SHP77 treated with DMSO at 0.1 percent for 48 hours (cell line): ENCODE results near the gene ZBTB42.

Experiments used
- DNase-seq: peaks from one replicate; lab custom pipeline; 2025; lab: John Stamatoyannopoulos, UW

ZBTB42 gene

DNA sequence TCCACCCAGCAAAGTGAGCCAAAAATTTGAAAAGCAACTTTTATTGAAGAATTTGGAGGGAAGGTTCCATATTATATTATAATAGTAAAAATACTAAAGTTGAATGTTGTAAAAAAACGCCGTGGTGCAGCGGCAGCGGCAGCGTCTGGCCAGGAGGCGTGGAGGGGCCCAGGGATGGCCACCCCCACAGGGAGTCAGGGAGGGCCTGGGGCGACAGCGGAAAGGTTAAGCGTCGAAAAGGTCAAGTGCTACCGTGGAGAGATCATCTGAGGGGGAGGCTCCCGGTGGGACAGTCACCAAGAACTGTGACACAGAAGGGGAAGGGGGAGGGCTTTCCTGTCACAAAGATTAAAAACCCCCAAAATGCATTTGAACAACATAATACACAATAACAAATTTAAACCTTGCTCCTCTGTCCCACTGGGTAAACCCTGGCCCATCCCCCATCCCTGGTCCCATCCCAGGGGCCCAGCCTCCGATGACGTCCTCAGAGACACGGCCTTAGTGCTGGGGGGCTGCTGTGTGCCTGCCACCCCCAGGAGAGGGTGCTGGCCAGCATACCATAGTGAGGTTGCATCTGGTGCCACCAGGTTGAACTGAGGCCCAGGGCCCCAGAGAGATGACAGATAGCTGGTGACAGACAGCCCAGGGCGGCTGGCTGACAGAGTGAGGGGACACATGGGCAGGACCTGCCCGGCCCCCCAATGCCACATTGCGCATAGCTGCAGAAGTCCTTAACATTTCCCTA is 31.4 kb upstream of the ZBTB42 start:
- DNase-seq = no peak

DNA sequence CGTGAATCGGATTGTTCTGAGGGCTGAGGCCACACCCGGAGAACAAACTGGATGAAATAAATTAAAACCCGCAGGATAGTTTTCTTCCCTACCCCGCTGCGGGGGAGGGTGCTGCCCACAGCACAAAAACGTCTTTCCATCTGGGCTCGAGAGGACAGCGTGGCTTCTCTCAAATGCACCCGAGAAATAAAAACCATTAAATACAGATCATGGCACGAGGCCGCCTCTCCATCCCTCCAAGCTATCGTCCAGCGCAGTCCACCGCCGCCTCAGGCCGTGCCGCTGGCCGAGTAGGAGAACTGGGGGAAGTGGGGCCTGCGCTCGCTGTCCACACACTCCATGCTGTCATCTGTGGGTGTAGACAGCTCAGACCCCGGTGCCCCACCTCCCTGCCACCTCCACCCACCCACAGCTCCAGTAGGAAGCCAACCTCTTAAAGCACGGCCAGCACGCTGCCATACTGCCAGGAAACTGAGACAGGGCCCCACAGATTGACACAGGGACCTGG is 30.8 kb upstream of the ZBTB42 start:
- no peak for DNase-seq

DNA sequence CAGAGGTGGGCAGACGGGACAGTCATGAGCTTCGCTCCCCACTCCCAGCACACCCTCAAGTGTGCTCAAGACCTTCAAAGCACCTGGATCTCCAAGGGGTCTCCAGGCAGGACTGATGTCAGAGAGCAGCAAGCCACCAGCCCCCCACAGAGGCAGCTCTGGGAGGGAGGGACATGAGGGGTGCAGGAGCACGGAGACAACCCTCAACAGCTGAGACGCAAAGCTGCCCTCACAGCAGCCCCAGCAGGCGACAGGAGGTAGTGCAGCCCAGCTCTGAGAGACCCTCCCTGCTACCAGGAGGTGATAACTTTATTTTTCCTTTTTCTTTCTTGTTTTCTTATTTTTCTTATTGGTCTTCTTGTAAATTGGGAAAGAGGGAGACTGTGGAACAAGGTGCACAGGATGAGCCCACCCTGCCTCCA is 30.0 kb upstream of the ZBTB42 start:
- DNase-seq = no peak

DNA sequence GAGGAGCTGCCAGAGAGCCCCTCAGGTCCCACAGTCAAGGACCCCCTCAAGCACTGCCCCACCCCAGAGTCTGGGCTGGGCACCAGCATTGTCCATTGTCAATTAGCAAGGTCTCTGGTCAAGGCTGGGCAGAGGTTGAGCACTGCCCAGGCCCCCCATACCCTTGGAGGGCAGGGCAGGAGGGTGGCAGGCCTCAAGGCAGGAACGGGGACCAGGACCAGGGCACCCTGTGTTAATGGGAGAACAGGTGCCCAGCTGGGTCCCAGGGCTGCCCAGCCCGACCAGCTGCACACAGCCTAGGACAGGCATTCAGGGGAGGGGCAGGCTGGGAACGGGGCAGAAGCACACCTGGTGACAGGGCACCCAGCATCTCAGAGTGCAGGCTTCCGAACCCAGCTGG is 29.5 kb upstream of the ZBTB42 start:
- DNase-seq = no peak

- no peak for DNase-seq
Measured at GRCh38 chr14:104771918-104772706, 28.8 kb upstream of the ZBTB42 start.

- DNase-seq = no peak
Measured at GRCh38 chr14:104772707-104773504, 28.0 kb upstream of the ZBTB42 start.

DNA sequence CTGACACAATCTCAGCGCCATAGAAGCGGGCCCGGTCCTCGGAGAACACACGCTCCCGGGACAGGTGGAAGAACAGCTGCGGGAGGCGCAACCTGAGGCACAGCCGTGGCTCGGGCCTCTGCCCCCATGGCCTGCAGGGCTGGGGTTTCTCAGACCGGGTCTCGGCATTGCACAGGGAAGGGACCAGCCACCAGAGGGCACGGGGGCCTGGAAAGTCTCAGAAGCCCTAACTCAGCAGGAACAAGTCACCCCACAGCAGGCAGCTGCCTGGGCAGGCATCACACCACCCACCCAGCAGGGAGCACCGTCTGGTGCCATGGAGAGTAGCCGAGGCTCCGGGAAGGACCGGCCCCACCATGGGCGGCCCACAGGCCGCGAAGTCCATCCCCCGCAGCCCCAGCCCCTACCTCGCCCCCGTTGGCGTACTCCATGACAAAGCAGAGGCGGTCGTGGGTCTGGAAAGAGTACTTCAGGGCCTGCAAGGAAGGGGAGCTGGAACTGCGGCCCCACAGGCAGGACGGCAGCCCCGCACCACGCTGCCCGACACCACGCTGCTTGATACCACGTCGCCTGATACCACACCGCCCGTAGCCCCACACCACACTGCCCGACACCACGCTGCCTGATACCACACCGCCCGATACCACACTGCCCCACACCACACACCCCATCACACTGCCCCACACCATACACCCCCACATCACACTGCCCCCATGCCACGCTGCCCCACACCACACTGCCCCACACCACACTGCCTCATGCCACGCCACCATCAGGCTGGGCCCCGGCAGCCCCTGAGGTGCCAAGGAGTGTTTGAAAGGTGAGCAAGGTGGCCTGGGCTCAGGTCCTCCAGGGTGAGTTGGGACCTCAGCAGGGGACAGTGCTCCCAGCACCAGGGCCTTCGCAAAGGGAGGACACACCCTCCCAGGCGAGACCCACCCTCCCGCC is 27.1 kb upstream of the ZBTB42 start:
- no peak for DNase-seq

DNA sequence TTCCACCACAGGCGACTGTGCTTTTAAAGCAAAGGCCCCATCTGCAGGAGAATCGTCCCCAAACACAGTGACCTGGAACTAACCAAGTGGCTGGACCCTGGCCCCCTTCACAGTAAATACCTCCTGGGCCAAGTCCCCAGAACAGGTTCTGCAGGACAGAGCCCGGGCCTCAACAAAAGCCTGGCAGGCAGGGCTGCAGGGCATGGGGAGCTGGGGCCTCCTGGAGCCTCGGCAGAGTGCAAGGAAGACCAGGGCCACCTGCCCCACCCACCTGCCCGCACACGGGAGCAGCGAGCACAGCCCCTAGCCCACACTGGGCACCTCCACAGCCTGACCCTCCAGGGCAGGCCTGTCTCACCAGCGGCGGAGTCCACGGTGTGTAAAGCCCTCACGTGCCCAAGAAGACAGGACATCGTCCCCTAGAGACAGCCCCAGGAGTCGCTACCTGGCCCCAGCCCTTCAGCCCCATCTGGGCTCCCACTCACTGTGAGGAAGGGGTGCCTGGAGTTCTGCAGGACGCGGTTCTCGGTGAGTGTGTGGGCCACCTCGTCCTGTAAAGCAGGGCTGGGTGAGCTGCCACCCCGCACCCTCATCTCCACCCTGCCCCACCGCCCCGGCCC is 26.3 kb upstream of the ZBTB42 start:
- no peak for DNase-seq

GRCh38 chr14:104775073-104775489 is 25.8 kb upstream of the ZBTB42 start:
- no peak for DNase-seq

DNA sequence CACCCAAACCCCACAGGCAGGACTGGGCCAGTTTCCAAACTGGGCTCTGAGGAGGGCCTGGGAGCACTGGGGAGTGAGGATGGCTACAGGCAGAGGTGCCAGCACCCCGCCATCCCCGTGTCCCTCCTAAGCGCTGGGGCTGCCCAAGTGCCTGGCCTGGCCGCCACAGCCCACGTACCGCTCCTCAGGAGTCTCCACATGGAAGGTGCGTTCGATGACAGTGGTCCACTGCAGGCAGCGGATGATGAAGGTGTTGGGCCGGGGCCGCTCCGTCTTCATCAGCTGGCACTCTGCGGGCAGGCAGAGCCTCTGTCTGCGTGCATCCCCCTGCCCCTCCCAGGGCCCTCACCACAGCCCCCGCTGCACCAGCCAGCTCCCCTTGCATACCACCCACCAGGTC is 24.4 kb upstream of the ZBTB42 start:
- no peak for DNase-seq

- DNase-seq = no peak
Measured at GRCh38 chr14:104776961-104777807, 23.7 kb upstream of the ZBTB42 start.

GRCh38 chr14:104777808-104778249 is 23.1 kb upstream of the ZBTB42 start:
- DNase-seq = no peak

DNA sequence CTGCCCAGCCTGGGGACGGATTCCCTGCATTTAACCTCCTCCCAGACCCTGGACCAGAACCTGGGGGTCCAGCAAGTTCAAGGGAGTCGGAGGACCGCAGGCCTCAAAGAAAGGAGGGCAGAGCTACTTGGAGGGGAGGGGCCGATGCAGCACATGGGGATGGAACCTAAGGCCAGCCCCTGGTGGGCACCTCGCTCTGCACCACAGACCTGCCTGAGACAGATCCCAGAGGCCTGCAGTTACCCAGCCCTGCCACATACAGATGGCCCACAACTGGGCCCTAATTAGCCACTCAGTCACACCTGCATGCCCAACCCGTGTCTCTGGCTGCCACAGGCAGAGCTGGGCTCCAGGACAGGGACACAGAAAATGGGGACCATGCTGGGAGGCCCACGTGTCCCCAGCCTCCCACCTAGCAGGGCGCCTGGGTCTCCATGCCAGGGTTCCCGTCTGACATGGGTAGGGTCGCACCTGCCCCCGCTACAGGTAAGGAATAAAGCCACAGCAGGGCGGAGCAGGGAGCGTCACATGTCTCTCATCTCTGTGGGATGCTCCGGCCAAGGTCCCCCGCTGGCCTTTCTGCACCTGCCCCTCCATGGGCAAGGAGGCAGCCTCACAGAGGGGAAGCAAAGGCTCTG is 22.1 kb upstream of the ZBTB42 start:
- no peak for DNase-seq

- DNase-seq = no peak
Measured at GRCh38 chr14:104779776-104780512, 21.0 kb upstream of the ZBTB42 start.

- no peak for DNase-seq
Measured at GRCh38 chr14:104780513-104781030, 20.3 kb upstream of the ZBTB42 start.

DNA sequence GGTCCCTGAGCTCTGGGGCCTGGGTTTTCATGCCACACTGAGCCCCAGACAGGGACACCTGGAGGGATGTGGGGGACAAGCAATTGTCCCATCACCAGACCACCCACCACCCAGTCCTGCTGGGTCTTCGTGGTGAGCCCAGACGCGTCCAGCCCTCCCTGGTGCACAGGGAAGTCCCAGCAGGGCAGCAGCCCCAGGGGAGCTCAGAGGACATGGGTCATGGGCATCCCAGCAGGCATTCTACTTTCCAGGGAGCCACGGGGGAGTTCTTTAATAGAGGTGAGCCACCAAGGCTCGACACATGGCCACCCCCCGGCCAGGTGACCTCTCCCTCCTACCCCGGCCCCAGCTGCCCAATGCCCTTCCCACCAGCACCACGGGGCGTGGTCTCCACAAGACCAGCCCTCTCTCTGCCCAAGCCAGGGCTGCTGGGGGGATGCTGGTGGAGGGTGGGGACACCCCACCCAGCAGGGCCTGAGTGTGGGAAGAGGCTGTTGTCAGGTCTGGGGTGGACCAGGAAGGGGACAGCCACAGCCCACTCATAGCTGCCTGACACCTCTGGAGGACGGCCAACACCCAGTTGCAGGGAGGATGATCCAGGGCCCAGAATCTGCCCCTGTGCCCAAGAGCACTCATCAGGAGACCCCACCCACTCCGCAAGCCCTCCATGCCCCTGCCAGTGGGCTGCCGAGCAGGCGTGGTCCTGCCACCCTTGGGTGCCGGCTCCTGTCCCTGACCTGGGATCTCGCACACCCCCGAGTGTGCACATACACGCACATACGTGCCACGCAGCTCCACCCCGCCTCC is 19.4 kb upstream of the ZBTB42 start:
- DNase-seq = no peak

- DNase-seq = no peak
Measured at GRCh38 chr14:104782086-104782807, 18.7 kb upstream of the ZBTB42 start.
